CD4-positive, alpha-beta T cell treated with Interleukin-12 subunit alpha and Interleukin-12 subunit beta, for 1 hour (primary cell): ENCODE results near the gene AP4E1.
A peak's percentile ranks its signal among the peaks of the same experiment; 100 is the strongest.
"Not testable (repeated sequence)": the region's sequence is repeated elsewhere in the genome, so short reads cannot be mapped to it uniquely, and the experiment has no call there.

ENCODE experiments used
- DNase-seq: peaks from one replicate; pipeline ENCODE4 v3.0.0-alpha.2; 2020

Gene AP4E1

DNA sequence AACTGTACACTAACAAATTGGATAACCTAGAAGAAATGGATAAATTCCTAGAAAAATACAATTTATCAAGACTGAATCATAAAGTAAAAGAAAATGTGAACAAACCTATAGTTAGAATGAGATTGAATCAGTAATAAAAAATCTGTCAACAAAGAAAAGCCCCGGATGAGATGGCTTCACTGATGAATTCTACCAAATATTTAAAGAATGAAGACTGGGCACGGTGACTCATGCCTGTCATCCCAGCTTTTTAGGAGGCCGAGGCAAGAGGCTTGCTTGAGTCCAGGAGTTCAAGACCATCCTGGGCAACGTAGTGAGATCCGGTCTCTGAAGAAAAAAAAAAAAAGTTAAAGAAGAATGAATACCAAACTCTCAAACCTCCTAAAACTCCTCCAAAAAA is 17.7 kb upstream of the AP4E1 start:
- DNase-seq: no peak

- DNase-seq: no peak
Observed at GRCh38 chr15:50891159-50891558, 17.3 kb upstream of the AP4E1 start.

DNA sequence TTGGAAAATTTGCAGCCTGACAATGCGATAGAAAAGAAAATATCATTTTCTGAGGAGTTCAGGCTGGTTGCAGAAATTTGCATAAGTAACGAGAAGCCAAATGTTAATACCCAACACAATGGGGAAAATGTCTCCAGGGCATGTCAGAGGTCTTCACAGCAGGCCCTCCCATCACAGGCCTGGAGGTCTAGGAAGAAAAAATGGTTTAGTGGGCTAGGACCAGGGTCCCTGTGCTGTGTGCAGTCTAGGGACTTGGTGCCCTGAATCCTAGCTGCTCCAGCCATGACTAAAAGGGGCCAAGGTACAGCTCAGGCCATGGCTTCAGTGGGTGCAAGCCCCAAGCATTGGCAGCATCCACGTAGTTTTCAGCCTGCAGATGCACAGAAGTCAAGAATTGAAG is 14.5 kb upstream of the AP4E1 start:
- no peak for DNase-seq

DNA sequence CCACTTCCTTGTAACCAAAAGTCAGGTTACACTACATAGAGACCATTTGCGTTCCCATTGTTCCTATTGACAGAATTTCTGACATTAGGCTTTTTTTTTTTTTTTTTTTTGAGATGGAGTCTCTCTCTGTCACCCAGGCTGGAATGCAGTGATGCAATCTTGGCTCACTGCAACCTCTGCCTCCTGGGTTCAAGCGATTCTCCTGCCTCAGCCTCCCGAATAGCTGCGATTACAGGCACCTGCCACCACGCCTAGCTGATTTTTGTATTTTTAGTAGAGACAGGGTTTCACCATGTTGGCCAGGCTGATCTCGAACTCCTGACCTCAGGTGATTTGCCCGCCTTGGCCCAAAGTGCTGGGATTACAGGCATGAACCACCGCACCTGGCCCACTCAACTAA is 7.1 kb upstream of the AP4E1 start:
- not testable (repeated sequence) for DNase-seq

- DNase-seq: no peak
Observed at GRCh38 chr15:50904211-50904610, 4.3 kb upstream of the AP4E1 start.

DNA sequence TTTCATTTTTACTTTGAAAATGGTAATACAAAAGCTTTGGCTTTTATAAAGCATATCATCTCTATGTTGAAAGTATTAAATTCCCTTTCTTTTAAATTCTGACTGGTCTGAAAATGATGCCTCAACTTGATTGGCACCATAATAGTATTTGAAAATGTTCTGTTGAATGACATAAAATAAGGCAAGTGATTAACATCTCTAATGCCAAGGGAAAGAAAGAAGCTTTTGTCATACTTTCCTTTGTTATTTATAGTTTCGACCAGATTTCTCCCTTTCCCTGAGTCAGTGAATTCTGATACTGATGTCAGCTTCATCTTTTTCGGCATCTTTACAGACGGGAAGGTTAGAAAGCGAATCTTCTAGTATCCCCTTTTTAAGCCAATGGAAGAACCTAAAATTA is 3.4 kb upstream of the AP4E1 start:
- DNase-seq: no peak

GRCh38 chr15:50906954-50907600 is 1.4 kb upstream of the AP4E1 start:
- DNase-seq: peak; percentile 88

- DNase-seq: peak; percentile 59
Observed at GRCh38 chr15:50907601-50908208, 778 bp upstream of the AP4E1 start.

- DNase-seq: no peak
Observed at GRCh38 chr15:50909010-50909317, 481 bp downstream of the AP4E1 start.

DNA sequence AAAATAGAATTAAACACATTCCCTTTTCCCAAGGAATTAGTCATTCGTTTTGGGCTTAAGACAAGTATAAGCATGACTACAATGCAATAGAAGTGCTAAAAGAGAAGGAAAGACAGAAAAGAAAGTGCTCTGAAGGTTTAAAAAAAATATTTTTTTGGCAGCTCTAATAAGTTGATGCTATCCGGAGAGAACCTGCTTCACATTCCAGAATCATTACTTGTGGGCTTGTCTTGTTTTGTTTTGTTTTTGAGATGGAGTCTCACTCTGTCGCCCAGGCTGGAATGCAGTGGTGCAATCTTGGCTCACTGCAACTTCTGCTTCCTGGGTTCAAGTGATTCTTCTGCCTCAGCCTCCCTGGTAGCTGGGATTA is 1.9 kb downstream of the AP4E1 start:
- not testable (repeated sequence) for DNase-seq

- no peak for DNase-seq
Observed at GRCh38 chr15:50911001-50911400, 2.5 kb downstream of the AP4E1 start.

GRCh38 chr15:50911621-50912020 is 3.1 kb downstream of the AP4E1 start:
- no peak for DNase-seq

DNA sequence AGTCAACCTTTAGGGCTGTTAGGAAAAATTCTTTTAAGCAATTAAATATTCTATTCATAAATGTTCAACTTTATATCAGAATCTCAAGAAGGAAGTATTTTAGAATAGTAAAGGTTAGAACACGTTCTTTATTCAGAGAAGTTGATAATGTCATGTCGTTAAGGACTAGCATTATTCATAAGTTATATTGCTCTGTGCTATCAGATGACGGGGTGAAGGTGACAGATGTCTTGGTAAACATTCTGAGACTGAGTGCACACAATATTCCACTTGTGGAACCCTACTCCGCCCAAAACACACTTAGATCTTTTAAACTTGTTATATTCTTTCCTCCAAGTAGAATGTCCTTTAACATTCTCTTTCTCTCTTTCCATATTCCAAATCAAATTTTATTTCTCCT is 7.9 kb downstream of the AP4E1 start:
- no peak for DNase-seq

- not testable (repeated sequence) for DNase-seq
Observed at GRCh38 chr15:50919359-50919758, 10.9 kb downstream of the AP4E1 start.

DNA sequence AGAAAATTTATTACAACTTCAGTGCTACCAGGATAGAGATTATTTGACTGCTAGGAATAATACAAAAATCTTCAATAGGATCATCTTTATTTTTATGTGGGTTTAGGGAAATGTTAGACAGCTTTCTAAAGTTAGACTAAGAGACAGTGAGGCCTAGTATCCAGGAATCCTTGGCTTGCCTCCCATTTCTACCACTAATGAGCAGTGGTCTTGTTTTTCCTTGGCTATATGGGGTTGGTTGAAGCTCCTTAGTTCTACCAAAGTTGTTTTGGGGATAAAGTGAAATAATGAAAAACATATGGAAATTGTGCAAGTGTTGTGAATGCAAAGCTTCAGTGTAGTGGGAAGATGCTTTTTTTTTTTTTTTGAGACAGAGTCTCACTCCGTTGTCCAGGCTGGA is 16.8 kb downstream of the AP4E1 start:
- DNase-seq: no peak

- no peak for DNase-seq
Observed at GRCh38 chr15:50929062-50929461, 20.6 kb downstream of the AP4E1 start.

GRCh38 chr15:50930792-50931191 is 22.3 kb downstream of the AP4E1 start:
- DNase-seq: no peak

DNA sequence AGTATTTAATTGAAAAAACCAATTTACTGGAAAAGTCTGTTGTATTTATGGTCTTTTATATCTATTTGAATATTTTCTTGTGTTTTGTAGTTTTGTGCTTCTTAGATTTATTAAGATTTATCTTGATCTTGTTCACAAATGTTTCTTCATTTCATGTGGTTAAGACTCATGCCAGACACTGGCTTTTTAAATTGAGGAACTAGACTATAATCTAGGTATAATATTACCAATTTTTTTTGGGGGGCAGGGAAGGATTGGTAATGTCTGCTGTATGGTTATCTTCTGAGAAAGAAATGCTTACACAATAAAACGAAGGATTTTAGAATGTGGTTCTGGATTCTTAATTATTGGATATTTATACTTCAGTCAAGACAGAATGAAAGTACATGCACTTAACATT is 24.9 kb downstream of the AP4E1 start:
- no peak for DNase-seq

DNA sequence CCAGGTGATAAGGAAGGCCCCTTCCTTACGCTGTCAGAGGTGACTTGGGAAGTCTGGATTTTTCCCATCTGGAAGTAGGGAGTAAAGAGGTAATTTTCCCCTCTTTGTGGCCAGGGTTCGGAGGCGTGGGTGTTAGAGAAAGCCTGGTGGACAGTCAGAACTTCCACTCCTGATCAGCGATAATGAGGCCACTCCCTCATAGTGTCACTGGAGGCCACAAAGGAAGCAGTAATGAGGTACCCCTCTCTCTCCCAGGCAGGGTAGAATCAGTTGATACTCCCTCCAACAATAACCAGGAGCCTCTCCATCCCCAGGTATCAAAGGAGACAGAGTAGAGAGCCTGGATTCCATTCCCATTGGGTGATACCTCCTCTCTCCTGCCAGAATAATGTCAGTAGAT is 30.0 kb downstream of the AP4E1 start:
- DNase-seq: no peak

DNA sequence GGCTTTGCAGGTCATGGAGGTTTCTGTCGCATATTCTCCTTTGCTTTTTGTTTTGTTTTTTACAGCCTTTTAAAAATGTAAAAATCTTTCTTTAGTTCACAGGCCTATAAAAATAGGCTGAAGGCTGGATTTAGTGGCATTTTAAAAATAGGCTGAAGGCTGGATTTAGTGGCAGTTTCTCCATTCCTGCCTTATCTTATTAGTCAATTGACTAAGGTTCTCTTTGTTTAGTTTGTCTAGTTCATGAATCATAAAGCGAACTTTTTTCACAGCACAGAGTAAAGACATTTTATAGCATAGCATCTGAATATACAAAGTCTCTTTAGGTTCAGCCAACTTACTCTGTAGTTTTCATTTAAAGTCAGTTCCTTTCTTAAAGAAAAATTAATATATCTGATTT is 31.4 kb downstream of the AP4E1 start:
- DNase-seq: no peak

DNA sequence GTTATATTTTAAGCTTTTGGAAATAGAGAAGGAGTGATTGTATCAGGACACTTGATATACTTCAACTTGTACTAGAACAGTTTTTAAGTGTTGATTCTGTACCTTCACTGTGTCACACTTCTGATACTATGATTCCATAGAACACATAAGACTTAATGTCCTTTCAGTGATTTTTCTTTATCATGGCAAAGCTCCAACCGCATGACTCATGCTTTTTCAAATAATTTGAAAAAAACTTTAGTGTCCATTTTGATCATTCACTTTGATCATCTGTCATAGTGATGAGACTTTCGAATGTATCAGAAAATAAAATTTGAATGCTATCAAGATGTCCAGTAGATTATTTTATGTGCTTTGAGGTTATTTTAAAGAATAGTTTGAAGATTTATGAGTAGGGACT is 32.0 kb downstream of the AP4E1 start:
- DNase-seq: no peak

DNA sequence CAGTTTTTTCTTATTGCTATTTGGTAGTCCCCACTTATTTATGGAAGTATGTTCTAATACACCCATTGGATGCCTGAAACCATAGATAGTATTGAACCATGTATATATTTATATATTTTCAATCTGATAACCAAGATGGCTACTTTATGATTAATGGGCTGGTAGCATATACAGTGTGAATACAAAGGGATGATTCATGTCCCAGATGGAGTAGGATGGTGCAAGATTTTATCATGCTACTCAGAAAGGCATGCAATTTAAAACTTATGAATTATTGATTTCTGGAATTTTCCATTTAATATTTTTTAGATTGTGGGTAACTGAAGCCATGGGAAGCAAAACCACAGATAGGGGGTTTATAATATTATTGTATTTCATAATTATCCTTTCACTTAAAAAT is 35.2 kb downstream of the AP4E1 start:
- no peak for DNase-seq

DNA sequence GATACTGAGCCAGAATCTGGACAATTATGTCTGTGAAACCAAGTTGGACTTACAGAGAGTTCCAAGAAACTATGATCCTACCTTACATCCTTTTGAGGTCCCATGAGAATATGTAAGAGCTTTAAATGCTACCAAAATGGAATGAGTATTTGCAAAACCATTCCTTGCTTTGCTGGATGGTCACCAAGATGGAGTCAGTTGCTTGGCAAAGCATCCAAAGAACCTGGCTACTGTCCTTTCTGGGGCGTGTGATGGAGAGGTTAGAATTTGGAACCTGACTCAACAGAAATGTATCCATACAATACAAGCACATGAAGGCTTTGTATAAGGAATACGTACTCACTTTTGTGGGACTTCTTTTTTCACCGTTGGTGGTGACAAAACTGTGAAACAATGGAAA is 36.2 kb downstream of the AP4E1 start:
- DNase-seq: no peak

DNA sequence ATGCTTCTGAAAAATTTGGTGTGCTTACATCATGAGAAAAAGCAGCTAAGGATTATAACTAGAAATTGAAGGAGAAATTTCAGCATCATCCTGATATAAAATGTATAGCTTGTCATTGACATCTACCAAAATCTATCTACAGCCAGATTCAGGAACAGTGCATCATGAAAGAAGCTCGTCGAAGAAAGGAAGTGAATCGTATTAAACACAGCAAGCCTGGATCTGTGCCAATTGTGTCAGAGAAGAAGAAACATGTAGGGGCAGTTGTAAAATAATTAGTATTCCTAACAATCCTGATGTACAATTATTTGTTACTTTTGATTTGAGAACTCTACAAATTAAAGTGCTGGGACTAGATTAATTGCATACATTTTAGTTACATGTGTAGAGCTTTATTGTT is 37.2 kb downstream of the AP4E1 start:
- no peak for DNase-seq

GRCh38 chr15:50950745-50951144 is 42.3 kb downstream of the AP4E1 start:
- DNase-seq: not testable (repeated sequence)

DNA sequence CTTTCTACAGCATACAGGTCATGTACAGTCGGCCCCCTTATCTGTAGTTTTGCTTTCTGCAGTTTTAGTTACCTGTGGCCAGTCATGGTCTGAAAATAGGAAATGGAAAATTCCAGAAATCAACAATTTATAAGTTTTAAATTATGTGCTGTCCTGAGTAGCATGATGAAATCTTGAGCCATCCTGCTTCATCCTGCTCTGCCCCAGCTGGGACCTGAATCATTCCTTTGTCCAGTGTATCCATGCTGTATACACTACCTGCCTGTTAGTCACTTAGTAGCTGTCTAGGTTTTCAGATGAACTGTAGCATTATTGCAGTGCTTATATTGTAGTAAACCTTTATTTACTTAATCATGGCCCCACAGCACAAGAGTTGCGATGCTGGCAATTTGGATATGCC is 44.8 kb downstream of the AP4E1 start:
- DNase-seq: no peak
